Suprapubic skin (tissue), 4 donors: ENCODE measurements around the gene FES. TPM values are rescaled to one million over a fixed set of nuclear protein-coding genes. Genes with fewer than 3 reads are reported as not detected.
A peak's percentile ranks its signal among the peaks of the same experiment; 100 is the strongest.

ENCODE experiments used
- DNase-seq, 2 donors: peaks; one replicate each; pipeline ENCODE4 v3.0.0-alpha.2; 2019; ENCODE audit warnings: low spot score in 2 of 2
- H3K27ac ChIP-seq: fragments of 200-600 bp; sonication (generic); one replicate; pipeline ENCODE4 v1.5.1; 2019
- H3K27me3 ChIP-seq: fragments of 200-600 bp; sonication (generic); one replicate; pipeline ENCODE4 v1.5.1; 2019
- H3K36me3 ChIP-seq: fragments of 200-600 bp; sonication (generic); one replicate; pipeline ENCODE4 v1.5.1; 2019
- H3K4me1 ChIP-seq: fragments of 200-600 bp; sonication (generic); one replicate; pipeline ENCODE4 v1.5.1; 2019
- H3K4me3 ChIP-seq: fragments of 200-600 bp; sonication (generic); one replicate; pipeline ENCODE4 v1.5.1; 2019; ENCODE audit warnings: mild to moderate bottlenecking
- H3K9me3 ChIP-seq: fragments of 200-600 bp; sonication (generic); one replicate; pipeline ENCODE4 v1.5.1; 2019
- EP300 ChIP-seq: sonication (generic); formaldehyde crosslinking; IDR thresholded peaks from one replicate; pipeline ENCODE4 v1.6.1; 2017; ENCODE audit warnings: antibody characterized with exemption
- POLR2A ChIP-seq, 2 donors: fragments of 450-650 bp; IDR thresholded peaks; one replicate each; pipeline ENCODE4 v1.6.1; 2017; ENCODE audit warnings: antibody characterized with exemption in 2 of 2, mild to moderate bottlenecking in 2 of 2, moderate library complexity in 2 of 2
- POLR2AphosphoS5 ChIP-seq, 3 donors: sonication (generic); formaldehyde crosslinking; IDR thresholded peaks; one replicate each; pipeline ENCODE4 v1.6.1; 2017; ENCODE audit warnings: antibody characterized with exemption in 3 of 3
- WGBS: methylation state at CpG from one replicate; pipeline ENCODE4 v1.1.5; 2018; 5-methylcytosine and 5-hydroxymethylcytosine counted together
- total RNA-seq, 4 donors: library from RNA; depleted of rRNA; stranded (reverse); fragments of >200 nt; gene quantifications; one replicate each; pipeline ENCODE4 v1.1.0, GENCODE V29; 2016
- TF ChIP-seq, protein P1 (sequence below), 2 donors: fragments of 200-600 bp in 1 of 2; fragments of 450-650 bp in 1 of 2; sonication (generic) in 1 of 2; IDR thresholded peaks; one replicate each; pipeline ENCODE4 v1.5.1; 2016 to 2019; ENCODE audit warnings: antibody characterized with exemption in 2 of 2, mild to moderate bottlenecking in 1 of 2, moderate library complexity in 1 of 2

The FES gene
- total RNA-seq, 4 donors from 2014 or later, result 6.3 to 18.7 (median 11.8) TPM

DNA sequence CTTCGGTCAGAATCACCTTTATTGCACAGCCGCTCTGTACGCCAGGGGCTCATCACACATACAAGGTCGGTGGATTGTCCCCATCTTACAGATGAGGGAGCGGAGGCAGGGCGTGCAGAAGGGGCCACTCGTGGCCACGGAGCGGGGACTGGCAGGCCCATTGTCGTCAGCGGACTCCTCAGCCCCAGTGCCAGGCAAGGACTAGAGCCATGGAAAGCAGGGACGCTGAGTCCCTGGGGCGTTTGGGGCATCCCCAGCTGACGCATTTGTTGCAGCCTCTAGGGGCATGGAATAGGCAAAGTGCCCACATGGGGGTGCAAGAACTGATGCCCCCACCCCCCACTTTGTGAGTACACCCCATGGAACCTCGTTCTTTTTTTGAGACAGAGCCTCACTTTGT is 45.8 kb upstream of the FES start:
- Histone ChIP-seq H3K4me3 (no peak overlapping the region), H3K27me3 (no peaks in the 10 kb centered on the region), H3K36me3 (no peaks in the 10 kb centered on the region), H3K27ac (no peak overlapping the region), H3K9me3 (no peaks in the 10 kb centered on the region), H3K4me1 (peaks cover 12% of the 10 kb centered on the region)
- TF ChIP-seq, protein P1, sequence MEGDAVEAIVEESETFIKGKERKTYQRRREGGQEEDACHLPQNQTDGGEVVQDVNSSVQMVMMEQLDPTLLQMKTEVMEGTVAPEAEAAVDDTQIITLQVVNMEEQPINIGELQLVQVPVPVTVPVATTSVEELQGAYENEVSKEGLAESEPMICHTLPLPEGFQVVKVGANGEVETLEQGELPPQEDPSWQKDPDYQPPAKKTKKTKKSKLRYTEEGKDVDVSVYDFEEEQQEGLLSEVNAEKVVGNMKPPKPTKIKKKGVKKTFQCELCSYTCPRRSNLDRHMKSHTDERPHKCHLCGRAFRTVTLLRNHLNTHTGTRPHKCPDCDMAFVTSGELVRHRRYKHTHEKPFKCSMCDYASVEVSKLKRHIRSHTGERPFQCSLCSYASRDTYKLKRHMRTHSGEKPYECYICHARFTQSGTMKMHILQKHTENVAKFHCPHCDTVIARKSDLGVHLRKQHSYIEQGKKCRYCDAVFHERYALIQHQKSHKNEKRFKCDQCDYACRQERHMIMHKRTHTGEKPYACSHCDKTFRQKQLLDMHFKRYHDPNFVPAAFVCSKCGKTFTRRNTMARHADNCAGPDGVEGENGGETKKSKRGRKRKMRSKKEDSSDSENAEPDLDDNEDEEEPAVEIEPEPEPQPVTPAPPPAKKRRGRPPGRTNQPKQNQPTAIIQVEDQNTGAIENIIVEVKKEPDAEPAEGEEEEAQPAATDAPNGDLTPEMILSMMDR (IDR thresholded peaks at IDR 0.05), result no peak
- TF ChIP-seq POLR2A (IDR thresholded peaks at IDR 0.05) (no peak), EP300 (no peak), POLR2AphosphoS5 (IDR thresholded peaks at IDR 0.05) (no peak)
- 79% methylated on average over 15 of the region's 15 CpGs for WGBS
- DNase-seq, result no peak

GRCh38 chr15:90839187-90840071 is 44.9 kb upstream of the FES start:
- Histone ChIP-seq H3K27me3 (no peaks in the 10 kb centered on the region), H3K4me1 (peaks cover 12% of the 10 kb centered on the region), H3K9me3 (no peaks in the 10 kb centered on the region), H3K27ac (peak overlapping the region; percentile 78), H3K4me3 (peak overlapping the region; percentile 33), H3K36me3 (no peaks in the 10 kb centered on the region)
- TF ChIP-seq POLR2AphosphoS5 (IDR thresholded peaks at IDR 0.05) (no peak), EP300 (no peak), POLR2A (IDR thresholded peaks at IDR 0.05) (no peak)
- TF ChIP-seq, protein P1 (IDR thresholded peaks at IDR 0.05), result no peak
- DNase-seq, result no peak
- WGBS, result 49% methylated on average over 17 of the region's 19 CpGs

GRCh38 chr15:90840157-90840855 is 44.0 kb upstream of the FES start:
- TF ChIP-seq EP300 (no peak), POLR2AphosphoS5 (IDR thresholded peaks at IDR 0.05) (no peak), POLR2A (IDR thresholded peaks at IDR 0.05) (no peak)
- TF ChIP-seq, protein P1 (IDR thresholded peaks at IDR 0.05), result no peak
- Histone ChIP-seq H3K36me3 (no peaks in the 10 kb centered on the region), H3K27ac (peak overlapping the region; percentile 78)

GRCh38 chr15:90840954-90841353 is 43.4 kb upstream of the FES start:
- Histone ChIP-seq H3K36me3 (no peaks in the 10 kb centered on the region), H3K27ac (no peak overlapping the region), H3K9me3 (no peaks in the 10 kb centered on the region), H3K27me3 (no peaks in the 10 kb centered on the region), H3K4me3 (no peak overlapping the region), H3K4me1 (peaks cover 12% of the 10 kb centered on the region)
- no peak for DNase-seq
- whole genome bisulfite sequencing, result 89% methylated on average over 8 of the region's 8 CpGs
- TF ChIP-seq, protein P1 (IDR thresholded peaks at IDR 0.05), result no peak
- no peak for TF ChIP-seq EP300

More at GRCh38 chr15:90840157-90840855, 44.0 kb upstream of the FES start:
- Histone ChIP-seq H3K27me3 (no peaks in the 10 kb centered on the region), H3K4me3 (peak overlapping the region; percentile 33), H3K9me3 (no peaks in the 10 kb centered on the region), H3K4me1 (peaks cover 12% of the 10 kb centered on the region)
- DNase-seq, result no peak
- WGBS, result 94% methylated on average over 18 of the region's 18 CpGs

- Histone ChIP-seq H3K27me3 (no peaks in the 10 kb centered on the region), H3K4me1 (peaks cover 4% of the 10 kb centered on the region), H3K36me3 (no peaks in the 10 kb centered on the region), H3K27ac (no peak overlapping the region), H3K4me3 (no peak overlapping the region), H3K9me3 (no peaks in the 10 kb centered on the region)
- 71% methylated on average over 5 of the region's 5 CpGs for WGBS
- DNase-seq, result no peak
- TF ChIP-seq, protein P1 (IDR thresholded peaks at IDR 0.05), result no peak
- TF ChIP-seq POLR2A (IDR thresholded peaks at IDR 0.05), result no peak
Observed at GRCh38 chr15:90844696-90845095, 39.6 kb upstream of the FES start.
